WI38 (cell line): Measurements from ENCODE around the gene SYT7.

Experiments
- H3K4me3 ChIP-seq: 2 replicates; pipeline ENCODE4 v1.5.1; 2011; ENCODE audit warnings: low read depth, mild to moderate bottlenecking, control low read depth, low read length
- CTCF ChIP-seq: IDR thresholded peaks from 2 replicates; pipeline ENCODE4 v1.5.1; 2012; ENCODE audit warnings: low read depth, mild to moderate bottlenecking, control low read depth, low read length

SYT7 gene

GRCh38 chr11:61552108-61552635 is 28.7 kb downstream of the SYT7 start:
- no peak overlapping the region for H3K4me3 ChIP-seq
- TF ChIP-seq CTCF = no peak

DNA sequence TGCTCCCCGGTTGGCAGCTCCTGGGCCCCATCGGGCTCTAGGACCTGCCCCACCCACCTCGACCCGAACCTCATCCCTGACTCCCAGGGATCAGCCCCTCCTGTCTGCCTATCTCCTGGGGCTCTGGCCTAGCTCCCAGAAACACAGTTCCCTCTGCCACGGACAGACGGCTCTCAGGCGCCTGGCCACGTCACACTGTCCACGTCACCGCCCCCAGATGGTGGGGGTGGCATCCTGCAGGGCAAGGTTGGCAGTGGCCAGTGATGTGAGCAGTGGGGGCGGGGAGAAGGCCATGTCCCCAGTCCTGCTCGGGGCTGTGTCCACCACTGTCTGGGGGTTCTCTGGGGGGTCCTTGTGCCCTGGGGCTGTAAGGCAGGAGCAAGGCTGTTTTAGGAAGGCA is 29.2 kb downstream of the SYT7 start:
- no peak for TF ChIP-seq CTCF
- no peak overlapping the region for H3K4me3 ChIP-seq

DNA sequence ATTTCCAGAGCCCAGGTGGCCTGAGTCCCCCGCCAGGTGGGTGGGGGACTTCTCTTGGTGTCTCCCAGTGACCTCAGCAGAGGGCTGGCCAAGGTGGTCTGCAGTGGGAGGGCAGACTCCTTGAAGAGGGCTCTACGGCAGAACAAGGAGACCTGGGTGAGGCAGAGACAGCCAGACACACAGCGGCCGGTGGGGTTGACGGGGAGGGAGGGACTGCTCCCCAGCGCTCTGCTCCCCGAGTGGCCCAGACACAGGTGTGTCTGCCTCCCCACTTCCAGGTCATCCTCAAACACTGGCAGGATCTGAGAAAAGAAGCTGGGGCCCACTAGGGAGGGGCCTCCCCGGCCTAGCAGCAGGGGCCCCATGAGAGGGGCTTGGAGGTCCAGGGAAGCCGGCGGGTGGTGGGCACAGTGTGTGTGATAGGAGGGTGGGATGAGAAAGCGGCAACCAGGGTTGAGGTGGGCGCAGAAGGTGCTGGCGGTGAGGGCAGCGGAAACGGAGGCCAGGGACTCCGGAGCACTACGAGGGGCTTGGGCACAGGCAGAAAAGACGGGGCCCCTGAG is 30.1 kb downstream of the SYT7 start:
- no peak overlapping the region for H3K4me3 ChIP-seq

GRCh38 chr11:61549662-61550568 is 31.0 kb downstream of the SYT7 start:
- no peak for TF ChIP-seq CTCF
- H3K4me3 ChIP-seq = no peak overlapping the region

More for the DNA sequence above, 30.1 kb downstream of the SYT7 start:
- no peak for TF ChIP-seq CTCF

- TF ChIP-seq CTCF = no peak
- H3K4me3 ChIP-seq = no peak overlapping the region
Measured at GRCh38 chr11:61549177-61549576, 31.7 kb downstream of the SYT7 start.

GRCh38 chr11:61547246-61547645 is 33.6 kb downstream of the SYT7 start:
- TF ChIP-seq CTCF = no peak
- no peak overlapping the region for H3K4me3 ChIP-seq

DNA sequence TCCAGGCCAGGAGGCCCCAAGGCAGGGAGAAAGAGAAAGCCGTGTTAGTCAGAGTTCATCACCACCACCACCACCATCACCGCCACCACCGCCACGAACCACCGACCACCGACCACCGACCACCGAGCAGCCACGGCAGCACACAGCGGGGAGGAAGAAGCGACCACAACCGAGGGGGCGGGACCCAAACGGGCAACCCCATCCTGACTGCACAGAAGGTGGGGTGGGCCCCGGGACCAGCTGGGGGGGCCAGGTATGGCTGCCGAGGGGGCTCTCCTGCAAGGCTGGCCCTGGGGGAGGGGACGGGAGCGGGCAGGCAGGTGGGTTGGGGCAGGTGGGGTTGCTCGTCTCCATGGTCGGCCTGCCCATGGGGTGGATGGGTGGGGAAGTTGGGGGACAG is 34.2 kb downstream of the SYT7 start:
- H3K4me3 ChIP-seq = no peak overlapping the region

More for the DNA sequence above, 34.2 kb downstream of the SYT7 start:
- no peak for TF ChIP-seq CTCF
